NCI-H748 (cell line): Measurements from ENCODE around the gene CHI3L2.

ENCODE experiments used
- DNase-seq: peaks from one replicate; lab custom pipeline; 2025; ENCODE audit not compliant: unreplicated experiment; lab: John Stamatoyannopoulos, UW

Gene CHI3L2

GRCh38 chr1:111290104-111290503 is 62.6 kb downstream of the CHI3L2 start:
- DNase-seq: no peak

GRCh38 chr1:111290630-111291029 is 63.1 kb downstream of the CHI3L2 start, which contains the start of gene CHIA:
Gene CHIA, plus strand, starts transcription at chr1:111290851. Its CDS starts 19,617 bp downstream, at chr1:111310468.
- peak; percentile 43 for DNase-seq
